Right hindlimb (tissue), 1 donor: ENCODE results near the gene APOBR.
"Not testable (repeated sequence)": the region's sequence is repeated elsewhere in the genome, so short reads cannot be mapped to it uniquely, and the experiment has no call there.

ENCODE experiments used
- DNase-seq: peaks from one replicate; pipeline ENCODE4 v3.0.0-alpha.2; 2018

Gene APOBR, protein sequence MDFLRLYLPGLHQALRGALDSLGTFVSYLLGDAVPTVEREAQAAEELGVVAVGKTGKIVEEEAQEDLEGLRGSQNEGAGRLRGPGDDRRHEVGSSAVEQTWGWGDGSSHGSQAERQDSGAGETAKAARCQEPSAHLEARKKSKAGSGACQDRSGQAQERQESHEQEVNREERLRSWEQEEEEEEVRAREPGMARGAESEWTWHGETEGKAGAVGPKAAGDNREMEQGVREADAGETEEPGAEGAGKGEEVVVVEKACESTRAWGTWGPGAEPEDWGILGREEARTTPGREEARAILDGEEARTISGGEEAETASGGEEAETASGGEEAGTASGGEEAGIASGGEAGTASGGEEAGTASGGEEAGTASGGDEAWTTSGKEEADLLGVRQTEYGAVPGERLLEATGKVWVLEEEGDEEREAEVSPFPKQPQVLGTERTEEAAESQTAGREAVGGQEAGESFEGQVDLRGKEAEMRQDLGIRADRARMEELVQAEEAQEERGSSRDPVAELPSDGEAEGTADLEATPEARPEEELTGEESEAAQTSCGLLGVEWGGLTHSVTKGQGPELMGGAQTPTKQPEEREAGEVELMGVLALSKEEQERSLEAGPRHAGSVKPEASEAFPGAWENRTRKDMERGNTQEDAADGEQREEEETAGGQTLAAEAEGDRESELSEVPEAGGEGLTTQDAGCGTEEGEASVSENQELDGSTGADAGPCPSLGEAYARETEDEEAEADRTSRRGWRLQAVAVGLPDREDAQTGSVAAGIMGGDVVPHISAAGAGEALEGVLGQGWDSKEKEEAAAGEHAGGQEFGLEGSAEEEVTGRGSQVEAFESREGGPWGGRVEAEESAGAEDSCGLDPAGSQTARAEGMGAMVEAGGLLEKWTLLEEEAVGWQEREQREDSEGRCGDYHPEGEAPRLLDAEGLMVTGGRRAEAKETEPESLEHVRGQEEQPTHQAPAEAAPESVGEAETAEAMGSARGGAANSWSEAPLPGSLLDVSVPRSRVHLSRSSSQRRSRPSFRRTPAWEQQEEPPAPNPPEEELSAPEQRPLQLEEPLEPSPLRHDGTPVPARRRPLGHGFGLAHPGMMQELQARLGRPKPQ

DNA sequence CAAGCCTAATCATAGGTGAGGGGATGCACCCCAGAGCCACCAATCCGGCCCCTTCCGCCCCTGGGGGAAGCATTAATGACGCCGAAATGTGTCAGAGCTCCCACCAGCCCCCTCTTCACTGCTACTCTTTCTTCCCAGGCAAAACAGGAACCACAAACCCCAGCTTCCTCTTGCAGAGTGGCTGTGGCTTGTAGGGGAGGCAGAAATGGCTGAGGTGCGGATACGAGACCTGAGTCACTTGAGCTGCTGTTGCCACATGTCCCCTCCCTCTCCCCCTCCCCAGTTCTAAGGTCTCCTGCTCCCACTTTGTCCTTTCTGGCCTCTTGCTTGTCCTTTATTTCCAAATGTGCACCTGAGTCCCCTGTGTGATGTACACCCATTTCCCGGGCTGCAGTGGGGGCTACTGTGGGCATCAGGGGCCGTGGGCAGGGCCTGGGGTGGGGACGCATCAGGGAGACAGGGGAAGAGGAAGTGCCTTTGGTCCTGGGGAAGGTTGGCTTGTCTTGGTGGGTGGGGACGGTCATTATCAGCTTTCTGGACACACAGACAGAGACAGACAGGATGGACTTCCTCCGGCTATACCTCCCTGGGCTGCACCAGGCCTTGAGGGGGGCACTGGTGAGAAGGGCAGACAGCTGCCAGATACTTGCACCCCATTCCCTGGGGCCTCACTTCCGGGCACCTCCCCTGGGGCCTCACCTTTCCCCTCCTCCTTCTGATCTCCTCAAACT is at the start of gene APOBR:
TSS of gene APOBR (plus strand) at position 523 of the 731 bp plus-strand sequence. CDS start at position 562, 39 bp downstream.
- DNase-seq: no peak

DNA sequence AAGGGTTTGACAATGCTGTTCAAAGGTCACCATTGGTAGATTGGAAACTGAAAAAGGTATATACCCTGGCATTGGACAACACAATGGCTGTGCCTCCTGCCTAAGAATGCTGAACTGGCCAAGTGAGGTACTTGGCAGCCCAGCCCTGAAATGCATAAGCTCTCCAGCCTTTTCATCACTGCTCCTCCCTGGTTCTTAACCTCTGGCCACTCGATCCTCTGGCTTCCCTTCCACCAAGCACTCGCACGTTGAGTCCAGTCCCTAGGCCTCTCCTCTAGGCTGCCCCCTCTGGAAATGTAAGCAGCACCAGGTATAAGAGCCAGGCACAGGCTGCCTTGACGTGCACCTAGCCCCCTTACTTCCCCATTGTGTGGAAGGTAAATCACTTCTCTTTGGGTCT is 48.1 kb upstream of the APOBR start:
- DNase-seq: not testable (repeated sequence)

DNA sequence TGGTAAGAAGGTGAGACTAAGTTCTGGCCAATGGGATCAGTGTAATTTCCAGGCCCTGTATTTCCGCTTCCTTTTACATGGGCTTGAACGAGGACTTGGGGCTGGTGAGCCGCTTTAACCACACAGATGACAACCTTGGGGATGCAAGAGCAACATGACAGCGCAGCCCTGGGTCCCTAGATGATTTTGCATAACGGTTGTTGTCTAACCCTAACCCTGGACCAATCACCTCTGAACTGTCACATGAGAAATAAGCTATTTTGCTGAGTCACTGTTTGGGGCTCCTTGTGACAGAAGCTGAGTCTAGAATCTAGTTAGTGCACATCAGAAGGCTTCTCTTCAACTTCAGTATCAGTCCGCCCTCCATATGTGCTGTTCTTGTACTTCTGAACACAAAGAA is 47.4 kb upstream of the APOBR start:
- not testable (repeated sequence) for DNase-seq

DNA sequence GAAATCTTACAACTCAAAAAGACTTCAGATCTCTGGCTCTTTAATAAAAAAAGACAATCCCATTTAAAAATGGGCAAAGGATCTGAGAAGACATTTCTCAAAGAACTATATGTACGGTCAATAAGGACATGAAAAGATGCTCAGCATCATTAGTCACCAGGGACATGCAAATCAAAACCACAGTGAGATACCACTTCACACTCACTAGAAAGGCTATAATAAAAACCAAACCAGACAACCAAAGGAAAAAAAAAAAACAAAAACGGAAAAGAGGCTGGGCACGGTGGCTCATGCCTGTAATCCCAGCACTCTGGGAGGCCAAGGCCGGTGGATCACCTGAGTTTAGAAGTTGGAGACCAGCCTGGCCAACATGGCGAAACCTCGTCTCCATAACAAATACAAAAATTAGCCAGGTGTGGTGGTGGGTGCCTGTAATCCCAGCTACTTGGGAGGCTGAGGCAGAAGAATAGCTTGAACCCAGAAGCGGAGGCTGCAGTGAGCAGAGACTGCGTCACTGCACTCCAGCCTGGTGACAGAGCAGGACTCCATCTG is 20.7 kb upstream of the APOBR start:
- DNase-seq: no peak

DNA sequence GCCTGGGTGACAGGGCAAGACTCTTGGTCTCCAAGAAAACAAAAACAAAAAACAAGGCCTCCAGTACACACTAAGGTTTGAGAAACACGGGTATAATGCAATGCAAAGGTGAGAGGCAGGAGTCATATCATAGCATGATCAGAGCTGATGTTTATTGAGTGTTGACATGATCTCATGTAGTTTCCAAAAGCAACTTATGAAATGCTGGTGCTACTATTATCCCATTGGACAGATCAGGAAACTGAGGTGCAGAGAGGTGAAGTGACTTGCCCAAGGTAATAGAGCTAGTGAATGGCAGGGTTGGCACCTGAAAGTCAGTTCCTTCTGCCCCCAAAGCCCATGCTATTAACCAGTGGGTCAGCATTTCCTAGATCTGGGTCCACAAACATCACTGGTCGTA is 19.2 kb upstream of the APOBR start:
- no peak for DNase-seq

DNA sequence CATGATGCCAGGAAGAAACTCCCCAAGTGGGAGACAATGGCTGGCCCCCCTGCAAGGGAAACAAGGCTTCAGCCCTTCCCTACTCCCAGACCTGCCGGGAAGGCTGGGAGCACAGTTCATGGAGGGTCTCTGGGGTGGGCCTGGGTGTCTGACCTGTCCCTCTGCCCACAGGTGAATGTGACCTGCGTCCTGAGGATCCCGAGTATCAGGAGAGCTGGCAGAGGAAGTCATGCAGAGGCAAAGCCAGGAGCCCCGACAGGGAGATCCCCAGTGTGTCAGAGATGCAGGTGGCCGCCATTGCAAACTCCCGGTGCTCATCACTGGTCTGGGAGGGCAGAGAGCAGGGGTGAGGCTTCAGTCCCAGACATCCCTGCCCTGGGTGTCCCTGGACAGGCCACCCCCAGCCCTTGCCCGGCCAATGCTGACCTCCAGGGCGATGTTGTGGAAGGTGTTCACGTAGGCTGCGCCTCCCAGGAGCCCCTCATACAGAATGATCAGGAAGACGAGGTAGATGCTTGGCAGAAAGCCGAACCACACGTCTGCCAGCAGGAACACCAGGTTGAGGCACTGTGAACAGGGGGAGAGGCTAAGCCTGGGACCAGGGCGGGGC is 17.0 kb upstream of the APOBR start:
- no peak for DNase-seq

DNA sequence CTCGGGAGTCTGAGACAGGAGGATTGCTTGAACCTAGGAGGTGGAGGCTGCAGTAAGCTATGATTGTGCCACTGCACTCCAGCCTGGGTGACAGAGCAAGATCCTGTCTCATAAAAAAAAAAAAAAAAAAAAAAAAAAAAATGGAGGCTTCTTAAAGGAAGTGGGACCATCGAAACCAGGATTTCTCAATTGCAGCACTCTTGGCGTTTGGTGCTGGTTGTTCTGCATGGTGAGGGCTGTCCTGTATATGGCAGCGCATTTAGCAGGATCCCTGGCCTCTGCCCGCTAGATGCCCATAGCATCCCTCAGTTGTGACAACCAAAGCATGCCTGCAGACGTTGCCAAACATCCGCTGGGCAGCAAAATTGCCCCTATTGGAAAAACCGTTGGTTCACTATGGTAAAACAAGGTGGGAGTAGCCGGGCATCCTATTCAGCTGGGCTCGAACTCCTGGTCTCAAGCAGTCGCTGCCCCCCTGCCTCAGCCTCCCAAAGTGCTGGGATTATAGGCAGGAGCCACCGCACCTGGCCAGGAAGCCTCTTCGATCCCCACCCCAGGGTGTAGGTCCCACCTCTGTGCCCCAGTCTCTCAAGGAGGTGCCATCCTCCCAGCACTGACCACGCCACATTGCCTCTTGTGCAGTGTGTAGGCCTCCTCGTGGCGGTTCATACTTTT is 15.8 kb upstream of the APOBR start:
- DNase-seq: no peak

DNA sequence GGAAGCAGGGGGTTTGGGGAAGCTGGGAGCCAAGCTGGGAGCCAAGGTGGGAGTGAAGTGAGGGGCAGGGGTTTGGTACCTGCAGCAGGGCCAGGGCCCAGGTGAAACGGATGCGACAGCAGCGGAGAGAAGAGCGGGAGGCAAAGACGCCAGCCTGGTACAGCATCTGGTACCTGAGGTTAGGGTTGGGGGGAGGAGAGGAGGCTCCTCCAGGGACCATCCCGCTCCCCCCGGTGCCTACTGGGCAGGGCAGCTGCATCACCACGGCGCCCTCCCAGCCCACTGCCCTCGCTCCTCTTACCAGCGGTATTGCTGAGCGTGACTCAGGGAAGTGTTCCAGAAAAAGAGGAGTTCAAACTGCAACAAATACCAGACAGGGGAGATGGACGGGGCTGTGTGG is 12.4 kb upstream of the APOBR start:
- DNase-seq: no peak

DNA sequence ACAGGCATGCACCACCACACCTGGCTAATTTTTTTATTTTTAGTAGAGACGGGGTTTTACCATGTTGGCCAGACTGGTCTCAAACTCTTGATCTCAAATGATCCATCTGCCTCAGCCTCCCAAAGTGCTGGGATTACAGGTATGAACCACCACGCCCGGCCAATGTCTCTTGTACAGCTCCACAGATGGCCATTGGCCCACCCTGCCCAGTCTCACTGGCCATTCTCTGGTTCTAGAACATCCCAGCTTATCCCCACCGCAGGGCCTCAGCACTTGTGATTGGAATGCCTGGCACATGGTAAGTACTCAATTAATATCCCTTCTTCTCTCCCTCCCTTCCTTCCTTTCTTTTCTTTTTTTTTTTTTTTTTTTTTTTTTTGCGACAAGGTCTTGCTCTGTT is 11.1 kb upstream of the APOBR start:
- not testable (repeated sequence) for DNase-seq

DNA sequence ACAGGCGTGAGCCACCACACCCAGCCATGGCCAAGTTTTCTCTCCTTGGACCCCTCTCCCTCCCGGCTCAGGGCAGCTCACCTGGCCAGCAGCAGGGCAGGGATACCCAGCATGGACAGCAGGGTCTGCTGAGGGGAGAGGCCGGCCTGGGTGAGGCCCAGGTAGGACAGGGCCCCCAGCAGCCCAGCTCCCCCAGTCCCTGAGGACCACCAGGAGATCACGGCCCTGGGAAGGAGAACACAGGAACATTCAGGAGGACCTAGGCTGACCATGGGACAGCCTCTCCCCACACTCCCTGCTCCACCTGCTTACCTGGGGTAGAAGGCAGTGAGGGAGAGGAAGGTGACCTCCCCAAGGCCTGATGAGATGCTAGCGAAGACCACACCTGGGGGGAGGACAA is 8.2 kb upstream of the APOBR start:
- no peak for DNase-seq

DNA sequence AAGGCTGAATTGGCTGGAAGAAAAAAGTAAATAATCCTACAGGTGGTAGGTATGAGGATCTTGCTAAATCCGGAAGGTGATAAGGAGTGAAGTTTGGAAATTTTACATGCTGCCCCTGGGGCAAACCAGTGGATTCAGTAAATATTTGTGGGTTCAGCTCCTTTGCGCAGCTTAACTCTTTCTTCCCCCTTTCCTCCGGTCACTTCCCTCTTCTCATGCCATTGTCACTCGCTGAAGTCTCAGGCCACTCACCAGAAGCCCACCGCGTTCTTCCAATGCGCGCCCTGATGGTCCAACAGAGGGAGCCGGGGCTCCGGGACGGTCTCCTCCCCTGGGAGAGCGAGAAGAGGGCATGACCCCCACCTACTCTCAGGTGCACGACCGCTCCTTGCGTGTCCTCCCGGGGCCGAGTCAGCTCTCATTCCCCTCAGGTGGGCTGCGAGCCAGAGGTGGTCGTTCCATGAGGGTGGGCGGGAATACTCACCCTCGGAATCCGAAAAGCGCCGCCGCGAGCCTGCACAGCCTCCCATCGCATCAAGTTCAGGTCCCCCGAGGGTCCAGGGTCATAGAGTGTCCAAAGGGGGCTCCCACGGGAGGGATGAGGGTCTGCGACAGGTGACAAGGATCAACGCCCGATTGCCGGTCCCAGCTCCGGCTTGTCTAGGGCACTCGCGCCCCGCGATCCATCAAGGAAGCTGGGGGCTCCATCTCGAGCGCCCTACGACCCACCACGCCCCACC is 3.0 kb upstream of the APOBR start:
- peak; percentile 31 for DNase-seq

DNA sequence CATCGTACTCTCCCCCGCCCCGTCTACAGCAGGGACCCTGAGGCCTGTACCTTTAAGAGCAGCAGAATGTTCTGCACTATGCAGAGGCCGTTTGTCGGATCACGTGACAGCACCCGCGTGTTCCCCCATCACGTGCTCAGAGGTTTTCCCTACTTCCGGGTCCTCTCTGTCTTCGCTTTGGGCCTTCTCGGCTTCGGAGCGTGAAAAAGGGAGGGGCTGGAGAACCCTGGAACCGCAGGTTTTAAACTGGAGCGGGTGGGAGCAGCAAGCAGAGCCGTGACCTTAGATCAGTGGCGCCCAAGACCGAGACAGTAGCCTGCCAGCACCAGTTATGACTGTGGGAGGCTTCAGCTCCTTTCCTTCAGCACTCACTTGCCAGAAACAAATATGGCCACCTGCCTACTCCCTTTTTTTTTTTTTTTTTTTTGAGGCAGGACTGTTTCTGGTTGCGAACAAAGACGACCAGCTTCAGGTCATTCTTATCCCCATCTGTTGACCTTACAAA is 2.4 kb upstream of the APOBR start, which contains the start of gene CLN3:
TSS of gene CLN3 (minus strand) at position 105 of the 505 bp plus-strand sequence. CDS start 315 bp downstream, outside the sequence.
- peak; percentile 95 for DNase-seq

DNA sequence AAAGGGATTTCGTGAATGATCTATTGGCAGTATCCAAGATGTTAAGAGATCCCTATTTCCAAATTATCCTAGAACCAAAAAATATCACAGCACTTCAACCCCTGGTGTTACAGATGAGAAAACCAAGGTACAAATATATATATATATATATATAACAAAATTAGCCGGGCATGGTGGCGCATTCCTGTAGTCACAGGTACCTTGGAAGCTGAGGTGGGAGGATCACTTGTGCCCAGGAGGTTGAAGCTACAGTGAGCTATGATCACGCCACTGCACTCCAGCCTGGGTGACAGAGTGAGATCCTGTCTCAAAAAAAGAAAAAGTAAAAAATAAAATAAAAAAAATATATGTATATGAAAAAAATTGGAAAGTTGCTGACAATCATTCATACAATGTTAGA is 1.9 kb upstream of the APOBR start:
- no peak for DNase-seq

DNA sequence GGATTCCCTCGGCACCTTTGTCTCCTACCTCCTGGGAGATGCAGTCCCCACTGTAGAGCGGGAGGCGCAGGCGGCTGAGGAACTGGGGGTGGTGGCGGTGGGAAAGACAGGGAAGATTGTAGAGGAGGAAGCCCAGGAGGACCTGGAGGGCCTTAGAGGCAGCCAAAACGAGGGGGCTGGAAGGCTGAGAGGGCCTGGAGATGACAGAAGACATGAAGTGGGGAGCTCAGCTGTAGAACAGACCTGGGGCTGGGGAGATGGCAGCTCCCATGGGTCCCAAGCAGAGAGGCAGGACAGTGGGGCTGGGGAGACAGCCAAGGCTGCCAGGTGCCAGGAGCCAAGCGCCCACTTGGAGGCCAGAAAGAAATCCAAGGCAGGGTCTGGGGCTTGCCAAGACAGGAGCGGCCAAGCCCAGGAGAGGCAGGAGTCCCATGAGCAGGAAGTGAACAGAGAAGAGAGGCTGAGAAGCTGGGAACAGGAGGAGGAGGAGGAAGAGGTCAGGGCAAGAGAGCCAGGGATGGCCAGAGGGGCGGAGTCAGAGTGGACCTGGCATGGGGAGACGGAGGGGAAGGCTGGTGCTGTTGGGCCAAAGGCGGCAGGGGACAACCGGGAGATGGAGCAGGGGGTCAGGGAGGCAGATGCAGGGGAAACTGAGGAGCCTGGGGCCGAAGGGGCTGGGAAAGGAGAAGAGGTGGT is 803 bp downstream of the APOBR start:
- DNase-seq: no peak

DNA sequence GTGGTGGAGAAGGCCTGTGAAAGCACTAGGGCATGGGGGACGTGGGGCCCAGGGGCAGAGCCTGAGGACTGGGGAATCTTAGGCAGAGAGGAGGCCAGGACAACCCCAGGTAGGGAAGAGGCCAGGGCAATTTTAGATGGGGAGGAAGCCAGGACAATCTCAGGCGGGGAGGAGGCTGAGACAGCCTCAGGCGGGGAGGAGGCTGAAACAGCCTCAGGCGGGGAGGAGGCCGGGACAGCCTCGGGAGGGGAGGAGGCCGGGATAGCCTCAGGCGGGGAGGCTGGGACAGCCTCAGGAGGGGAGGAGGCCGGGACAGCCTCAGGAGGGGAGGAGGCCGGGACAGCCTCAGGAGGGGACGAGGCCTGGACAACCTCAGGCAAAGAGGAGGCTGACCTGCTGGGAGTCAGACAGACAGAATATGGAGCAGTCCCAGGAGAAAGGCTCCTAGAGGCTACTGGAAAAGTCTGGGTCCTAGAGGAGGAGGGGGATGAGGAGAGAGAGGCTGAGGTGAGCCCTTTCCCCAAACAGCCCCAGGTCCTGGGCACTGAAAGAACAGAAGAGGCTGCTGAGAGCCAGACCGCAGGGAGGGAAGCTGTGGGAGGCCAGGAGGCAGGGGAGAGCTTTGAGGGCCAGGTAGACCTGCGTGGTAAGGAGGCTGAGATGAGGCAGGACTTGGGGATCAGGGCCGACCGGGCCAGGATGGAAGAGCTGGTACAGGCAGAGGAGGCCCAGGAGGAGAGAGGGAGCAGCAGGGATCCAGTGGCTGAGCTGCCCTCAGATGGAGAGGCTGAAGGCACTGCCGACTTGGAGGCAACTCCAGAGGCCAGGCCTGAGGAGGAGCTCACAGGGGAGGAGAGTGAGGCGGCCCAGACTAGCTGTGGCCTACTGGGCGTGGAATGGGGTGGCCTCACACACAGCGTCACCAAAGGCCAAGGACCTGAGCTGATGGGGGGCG is 1.6 kb downstream of the APOBR start:
- DNase-seq: no peak

DNA sequence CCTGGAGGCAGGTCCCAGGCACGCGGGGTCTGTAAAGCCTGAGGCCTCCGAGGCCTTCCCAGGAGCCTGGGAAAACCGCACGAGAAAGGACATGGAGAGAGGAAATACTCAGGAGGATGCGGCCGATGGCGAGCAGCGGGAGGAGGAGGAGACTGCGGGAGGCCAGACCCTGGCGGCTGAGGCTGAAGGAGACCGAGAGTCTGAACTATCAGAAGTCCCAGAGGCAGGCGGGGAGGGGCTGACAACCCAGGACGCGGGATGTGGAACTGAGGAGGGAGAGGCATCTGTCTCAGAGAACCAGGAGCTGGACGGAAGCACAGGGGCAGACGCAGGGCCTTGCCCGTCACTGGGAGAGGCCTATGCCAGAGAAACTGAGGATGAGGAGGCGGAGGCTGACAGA is 2.4 kb downstream of the APOBR start:
- no peak for DNase-seq

DNA sequence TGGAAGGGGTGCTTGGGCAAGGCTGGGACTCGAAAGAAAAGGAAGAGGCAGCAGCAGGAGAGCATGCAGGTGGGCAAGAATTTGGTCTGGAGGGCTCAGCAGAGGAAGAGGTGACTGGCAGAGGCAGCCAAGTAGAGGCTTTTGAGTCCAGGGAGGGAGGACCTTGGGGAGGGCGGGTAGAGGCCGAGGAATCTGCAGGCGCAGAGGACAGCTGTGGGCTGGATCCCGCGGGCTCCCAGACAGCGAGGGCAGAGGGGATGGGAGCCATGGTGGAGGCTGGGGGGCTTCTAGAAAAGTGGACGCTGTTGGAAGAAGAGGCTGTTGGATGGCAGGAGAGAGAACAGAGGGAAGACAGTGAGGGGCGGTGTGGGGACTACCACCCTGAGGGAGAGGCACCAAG is 2.9 kb downstream of the APOBR start:
- DNase-seq: no peak

DNA sequence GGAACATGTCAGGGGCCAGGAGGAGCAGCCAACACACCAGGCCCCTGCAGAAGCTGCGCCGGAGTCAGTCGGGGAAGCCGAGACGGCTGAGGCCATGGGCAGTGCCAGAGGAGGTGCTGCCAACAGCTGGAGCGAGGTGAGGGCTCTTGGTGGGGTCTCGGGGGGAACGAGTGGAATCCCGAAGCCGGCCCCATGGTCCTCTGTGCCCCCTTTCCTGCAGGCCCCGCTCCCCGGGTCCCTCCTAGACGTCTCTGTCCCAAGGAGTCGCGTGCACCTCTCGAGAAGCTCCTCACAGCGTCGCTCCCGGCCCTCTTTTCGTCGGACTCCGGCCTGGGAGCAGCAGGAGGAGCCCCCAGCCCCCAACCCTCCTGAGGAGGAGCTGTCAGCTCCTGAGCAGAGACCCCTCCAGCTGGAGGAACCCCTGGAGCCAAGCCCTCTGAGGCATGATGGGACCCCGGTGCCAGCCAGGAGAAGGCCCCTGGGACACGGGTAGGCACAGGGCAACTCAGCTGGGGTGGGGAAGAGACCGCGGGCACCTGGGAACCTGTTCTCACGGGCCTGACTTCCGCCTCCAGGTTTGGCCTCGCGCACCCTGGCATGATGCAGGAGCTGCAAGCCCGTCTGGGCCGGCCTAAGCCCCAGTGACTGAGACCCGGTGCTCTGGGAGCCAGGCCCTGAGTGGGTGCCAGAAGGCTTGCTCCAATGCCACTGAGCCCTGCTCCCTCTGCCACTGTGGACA is 3.6 kb downstream of the APOBR start:
- DNase-seq: no peak
